ENCODE measurements around the gene BEX3. TPM values are rescaled to one million over a fixed set of nuclear protein-coding genes. Genes with fewer than 3 reads are reported as not detected.
"Not testable (repeated sequence)": the region's sequence is repeated elsewhere in the genome, so short reads cannot be mapped to it uniquely, and the experiment has no call there.

Gene BEX3
- total RNA-seq, 4 donors from 2014 or later, result 121 to 211 (median 202) TPM

DNA sequence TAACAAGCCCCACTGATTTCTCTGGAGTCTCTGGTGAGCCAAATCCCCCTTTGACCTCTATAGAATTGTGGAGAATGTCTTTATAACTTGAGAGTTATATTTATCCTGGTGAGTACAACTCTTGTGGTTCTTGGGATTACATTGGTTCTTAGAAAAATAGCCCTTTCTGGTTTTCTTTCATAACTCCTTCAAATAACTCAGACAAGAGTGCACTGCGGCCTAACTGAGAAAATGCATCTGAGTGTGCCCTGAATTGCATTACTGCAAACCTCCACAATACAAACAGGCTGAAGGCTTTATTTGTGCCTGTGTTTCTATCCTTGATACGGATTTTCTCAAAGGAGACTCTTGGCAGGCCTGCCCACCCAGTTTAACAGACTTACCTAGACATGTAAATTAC is 2.7 kb downstream of the BEX3 start:
- 61 to 71% methylated on average over 2 of the region's 2 CpGs for WGBS, 2 donors
- Histone ChIP-seq H3K4me3 (no peak overlapping the region), H3K9me3 (no peaks in the 10 kb centered on the region), H3K36me3 (no peaks in the 10 kb centered on the region), H3K4me1 (no peaks in the 10 kb centered on the region), H3K27ac (no peak overlapping the region), H3K27me3 (peaks cover 0 to 24% of the 10 kb centered on the region in 2 donors)
- no peak for TF ChIP-seq EP300 (IDR thresholded peaks at IDR 0.05)
- no peak for TF ChIP-seq POLR2A (IDR thresholded peaks at IDR 0.05)
- no peak for TF ChIP-seq CTCF (IDR thresholded peaks at IDR 0.05)
- no peak for DNase-seq (ENCODE audit: low spot score in 2 of 2)

GRCh38 chrX:103382877-103383276 is 6.5 kb downstream of the BEX3 start:
- H3K4me1 ChIP-seq, result no peaks in the 10 kb centered on the region
- no peaks in the 10 kb centered on the region for H3K9me3 ChIP-seq
- DNase-seq (ENCODE audit: low spot score in 2 of 2), result no peak
- no peak overlapping the region for H3K27ac ChIP-seq
- H3K36me3 ChIP-seq, result no peaks in the 10 kb centered on the region
- H3K27me3 ChIP-seq, result peaks cover 0 to 6% of the 10 kb centered on the region in 2 donors
- TF ChIP-seq POLR2A (IDR thresholded peaks at IDR 0.05) (no peak), CTCF (IDR thresholded peaks at IDR 0.05) (no peak), EP300 (IDR thresholded peaks at IDR 0.05) (no peak)
- WGBS, 2 donors, result 90 to 96% methylated on average over 1 of the region's 1 CpG
- H3K4me3 ChIP-seq, result no peak overlapping the region

DNA sequence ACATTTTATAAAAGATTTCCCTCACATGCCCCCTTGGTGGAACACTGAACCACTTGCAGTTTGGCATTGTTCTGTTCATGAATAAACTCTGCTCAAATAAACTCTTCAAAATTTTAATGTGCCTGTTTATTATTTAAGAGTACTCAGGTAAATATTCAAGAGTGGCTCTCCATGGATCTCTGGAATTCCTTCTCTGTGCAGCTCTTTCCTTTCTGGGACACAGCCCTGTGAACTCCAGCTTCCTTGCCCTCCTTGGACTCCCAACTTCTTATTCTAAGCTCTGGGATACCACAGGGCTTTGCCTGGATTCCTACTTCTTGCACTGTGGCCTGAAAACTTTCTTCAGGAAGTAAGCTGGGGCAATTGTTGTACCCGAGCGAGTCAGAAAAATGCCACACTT is 8.3 kb downstream of the BEX3 start:
- 64 to 78% methylated on average over 2 of the region's 2 CpGs for WGBS, 2 donors
- H3K36me3 ChIP-seq, result no peaks in the 10 kb centered on the region
- H3K4me1 ChIP-seq, result no peaks in the 10 kb centered on the region
- DNase-seq (ENCODE audit: low spot score in 2 of 2), result no peak
- no peaks in the 10 kb centered on the region for H3K9me3 ChIP-seq
- peak overlapping the region in 1 of 4 donors; percentile 50 for H3K27ac ChIP-seq
- peaks cover 0 to 13% of the 10 kb centered on the region in 2 donors for H3K27me3 ChIP-seq
- TF ChIP-seq EP300 (IDR thresholded peaks at IDR 0.05) (no peak), POLR2A (IDR thresholded peaks at IDR 0.05) (no peak), CTCF (IDR thresholded peaks at IDR 0.05) (no peak)
- H3K4me3 ChIP-seq, result no peak overlapping the region

DNA sequence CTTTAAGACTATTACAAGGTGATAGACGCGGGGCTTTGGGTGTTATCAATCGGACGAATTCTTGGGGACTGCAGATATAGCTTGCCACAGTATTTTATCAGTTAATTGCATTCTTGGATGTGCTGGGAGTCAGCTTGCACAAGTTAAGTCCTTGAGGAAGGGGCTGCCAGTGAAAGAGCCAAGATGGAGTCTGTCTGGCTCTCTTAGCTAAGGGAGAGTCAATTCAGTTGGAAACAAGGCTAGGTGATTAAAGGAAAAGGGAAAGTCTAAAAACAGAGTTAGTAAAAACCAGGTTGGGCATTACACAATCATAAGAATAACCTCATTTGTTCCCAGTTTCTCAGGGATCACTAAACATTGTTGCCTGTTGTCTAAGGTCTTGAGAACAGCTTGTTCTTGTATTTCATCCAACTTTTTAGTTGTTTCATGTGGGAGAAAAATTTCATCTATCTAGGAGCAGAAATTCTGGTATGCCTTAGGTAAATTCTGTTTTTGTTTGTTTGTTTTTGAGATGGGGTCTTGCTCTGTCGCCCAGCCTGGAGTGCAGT is 9.0 kb downstream of the BEX3 start:
- not testable (repeated sequence) for H3K4me1 ChIP-seq; H3K4me3 ChIP-seq; H3K36me3 ChIP-seq; H3K9me3 ChIP-seq; DNase-seq (ENCODE audit: low spot score in 2 of 2)
- WGBS, 2 donors, result 70 to 71% methylated on average over 5 of the region's 5 CpGs
- H3K27ac ChIP-seq, result peak overlapping the region in 1 of 4 donors; percentile 73
- H3K27me3 ChIP-seq, result peaks cover 0 to 15% of the 10 kb centered on the region in 2 donors
- TF ChIP-seq EP300 (IDR thresholded peaks at IDR 0.05), result peak in 1 of 2 donors; percentile 50

- H3K27me3 ChIP-seq, result peaks cover 0 to 15% of the 10 kb centered on the region in 2 donors
- TF ChIP-seq EP300 (IDR thresholded peaks at IDR 0.05), result no peak
- no peak for TF ChIP-seq CTCF (IDR thresholded peaks at IDR 0.05)
- no peak for TF ChIP-seq POLR2A (IDR thresholded peaks at IDR 0.05)
- no peaks in the 10 kb centered on the region for H3K36me3 ChIP-seq
- H3K27ac ChIP-seq, result peak overlapping the region in 1 of 4 donors; percentile 73
- H3K9me3 ChIP-seq, result no peaks in the 10 kb centered on the region
- no peak for DNase-seq (ENCODE audit: low spot score in 2 of 2)
- H3K4me3 ChIP-seq, result no peak overlapping the region
- WGBS, 2 donors, result 75 to 92% methylated on average over 2 of the region's 2 CpGs
- H3K4me1 ChIP-seq, result no peaks in the 10 kb centered on the region
Observed at GRCh38 chrX:103386332-103386731, 10.0 kb downstream of the BEX3 start.

GRCh38 chrX:103393487-103393886 is 17.1 kb downstream of the BEX3 start:
- TF ChIP-seq CTCF (IDR thresholded peaks at IDR 0.05) (no peak), POLR2A (IDR thresholded peaks at IDR 0.05) (no peak), EP300 (IDR thresholded peaks at IDR 0.05) (no peak)
- H3K4me3 ChIP-seq, result no peak overlapping the region
- DNase-seq (ENCODE audit: low spot score in 2 of 2), result no peak
- H3K27me3 ChIP-seq, result peaks cover 0 to 23% of the 10 kb centered on the region in 2 donors
- no peak overlapping the region for H3K27ac ChIP-seq
- H3K4me1 ChIP-seq, result no peaks in the 10 kb centered on the region
- no peaks in the 10 kb centered on the region for H3K9me3 ChIP-seq
- WGBS, 2 donors, result 66 to 80% methylated on average over 3 of the region's 3 CpGs
- H3K36me3 ChIP-seq, result no peaks in the 10 kb centered on the region
